Endothelial cell of umbilical vein (primary cell): ENCODE measurements around the gene LFNG.

ENCODE experiments used
- CTCF ChIP-seq, 2 donors: IDR thresholded peaks; 1 replicate in 1 of 2; 2 replicates in 1 of 2; pipeline ENCODE4 v1.5.1; 2011; ENCODE audit warnings: low read length in 2 of 2, mild to moderate bottlenecking in 2 of 2, moderate library complexity in 2 of 2, control low read depth in 1 of 2, inconsistent platforms in 1 of 2, low read depth in 1 of 2; ENCODE audit not compliant: insufficient read depth in 1 of 2; ENCODE audit errors: extremely low read depth in 1 of 2
- EZH2 ChIP-seq: IDR thresholded peaks from 2 replicates; pipeline ENCODE4 v1.6.1; 2012; ENCODE audit warnings: borderline replicate concordance, low read depth, mild to moderate bottlenecking, moderate library complexity, low read length, inconsistent platforms; ENCODE audit not compliant: severe bottlenecking
- POLR2A ChIP-seq: IDR thresholded peaks from 2 replicates; pipeline ENCODE4 v1.6.1; 2012; ENCODE audit warnings: low read depth, mild to moderate bottlenecking, control low read depth, low read length

- TF ChIP-seq CTCF (IDR thresholded peaks at IDR 0.05; ENCODE audit: extremely low read depth in 1 of 2, insufficient read depth in 1 of 2, low read depth in 1 of 2, low read length in 2 of 2) (no peak), EZH2 (no peak), POLR2A (no peak)
These were observed 22.7 kb downstream of the LFNG start for GRCh38 chr7:2542011-2542915.
